IPS DF 4.7 (cell line): Measurements from ENCODE around the gene TMEM53.

Source experiments
- DNase-seq: peaks from one replicate; pipeline ENCODE4 v3.0.0-alpha.2; 2013; ENCODE audit warnings: low spot score; ENCODE audit errors: extremely low read depth

TMEM53 gene

DNA sequence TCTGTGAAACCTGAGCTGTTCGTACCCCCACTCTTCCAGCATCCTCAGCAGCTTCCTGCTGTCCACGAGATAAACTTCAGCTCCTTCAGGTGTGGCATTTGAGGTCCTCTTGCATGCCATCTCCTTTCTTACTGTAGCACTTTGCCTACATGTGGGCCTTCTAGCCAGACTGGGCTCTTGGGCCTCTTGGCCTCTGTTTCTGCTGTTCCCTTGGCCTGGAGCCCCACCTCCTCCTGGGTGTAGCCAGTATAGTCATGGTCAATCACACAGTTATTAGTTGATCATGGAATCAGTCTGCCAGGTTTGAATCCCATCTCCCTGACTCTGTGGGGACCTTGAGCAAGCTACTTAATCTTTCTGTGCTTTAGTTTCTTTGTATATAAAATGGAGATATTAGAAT lies 26.4 kb downstream of the TMEM53 start:
- no peak for DNase-seq

DNA sequence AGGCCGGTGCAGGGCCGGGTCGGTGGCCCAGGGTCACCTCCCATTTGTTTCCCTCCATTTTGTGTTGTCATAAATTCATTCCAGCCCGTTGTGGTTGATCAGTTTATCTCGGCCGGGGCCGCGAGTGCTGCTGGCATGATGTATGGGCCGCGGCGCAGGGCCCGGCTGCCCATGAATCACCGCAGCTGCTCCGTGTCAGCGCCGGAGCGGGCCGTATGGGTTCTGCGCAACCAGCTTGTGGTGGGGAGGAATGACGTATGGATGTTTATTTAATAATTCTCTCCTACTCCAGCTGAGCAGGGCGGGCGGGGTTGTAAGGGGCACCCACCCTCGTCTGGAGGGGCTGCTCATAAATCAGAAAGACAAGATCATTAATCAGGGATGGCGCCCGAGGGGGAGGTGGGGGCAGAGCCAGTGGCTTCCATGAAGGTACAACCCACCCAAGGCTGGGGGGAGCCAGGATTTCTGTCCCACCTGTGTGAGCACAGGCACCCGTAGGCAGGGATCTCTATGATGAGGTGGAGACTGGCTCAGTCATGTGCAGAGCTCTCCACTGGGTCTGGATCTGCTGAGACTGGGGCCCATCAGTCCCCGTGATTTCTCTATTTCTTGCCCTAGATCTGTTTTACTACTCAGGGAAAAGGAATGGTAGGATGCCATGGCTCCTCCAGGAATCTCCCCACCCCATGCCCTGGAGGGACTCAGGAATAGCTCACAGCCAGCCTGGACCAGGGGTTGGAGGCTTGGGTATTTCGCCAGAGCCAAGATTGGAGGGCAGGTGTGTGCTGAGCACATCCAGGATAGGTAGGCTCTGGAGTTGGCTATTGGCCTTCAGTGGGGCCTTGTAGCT lies 27.8 kb downstream of the TMEM53 start:
- no peak for DNase-seq

DNA sequence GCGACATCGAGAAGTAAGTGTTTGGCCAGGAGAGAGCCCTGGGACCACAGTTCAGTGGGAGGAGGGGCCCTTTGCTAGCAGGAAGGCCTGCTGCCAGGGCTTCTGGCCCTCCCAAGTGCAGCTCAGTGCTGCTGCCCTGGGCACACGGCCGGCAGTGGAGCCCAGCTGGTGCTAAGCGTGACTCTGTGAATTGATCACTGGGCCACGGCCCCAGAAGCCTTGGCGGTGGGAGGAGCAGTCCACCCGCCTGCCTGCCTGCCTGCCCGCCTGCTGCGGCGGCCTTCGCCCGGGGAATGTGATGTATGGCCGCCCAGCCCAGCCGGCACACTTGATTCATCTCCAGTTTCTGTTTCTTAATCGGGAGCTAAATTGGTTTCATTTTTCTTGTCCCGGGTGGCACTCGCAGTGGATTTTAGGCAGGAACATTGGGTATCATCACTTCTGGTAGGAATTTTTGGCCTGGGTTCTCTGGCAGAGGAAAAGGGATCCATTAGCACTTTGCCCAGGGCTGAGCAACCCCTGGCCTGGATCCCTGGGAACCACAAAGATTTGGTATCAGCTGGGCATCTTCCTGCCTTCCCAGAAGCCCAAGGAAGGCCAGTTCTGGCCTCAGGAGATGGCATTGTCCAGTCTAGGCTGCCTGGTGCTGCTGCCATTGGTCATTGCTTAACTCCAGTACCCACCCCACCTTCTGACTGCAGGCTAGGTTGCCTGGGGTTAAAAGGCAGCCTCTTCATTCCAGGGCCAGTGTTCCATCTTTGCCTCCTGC lies 28.6 kb downstream of the TMEM53 start:
- DNase-seq = no peak

DNA sequence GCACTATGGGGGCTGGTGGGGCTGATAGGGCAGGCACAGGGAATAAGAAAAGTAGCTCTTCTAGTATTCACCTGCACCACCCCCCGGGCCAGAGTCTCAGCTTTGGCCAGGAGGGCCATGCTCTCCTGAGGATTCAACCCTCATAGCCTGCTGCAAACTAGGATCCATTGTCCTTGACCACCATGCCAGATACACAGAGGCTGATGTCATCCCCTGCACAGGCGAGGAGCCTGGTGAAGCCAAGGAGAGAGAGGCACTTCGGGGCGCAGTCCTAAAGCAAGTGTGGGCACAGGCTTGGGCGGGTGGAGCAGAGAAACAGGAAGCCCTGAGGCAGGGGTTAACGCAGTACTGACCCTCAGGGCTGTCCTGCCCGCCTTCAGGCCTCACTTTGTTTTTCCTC lies 29.5 kb downstream of the TMEM53 start:
- DNase-seq = no peak

DNA sequence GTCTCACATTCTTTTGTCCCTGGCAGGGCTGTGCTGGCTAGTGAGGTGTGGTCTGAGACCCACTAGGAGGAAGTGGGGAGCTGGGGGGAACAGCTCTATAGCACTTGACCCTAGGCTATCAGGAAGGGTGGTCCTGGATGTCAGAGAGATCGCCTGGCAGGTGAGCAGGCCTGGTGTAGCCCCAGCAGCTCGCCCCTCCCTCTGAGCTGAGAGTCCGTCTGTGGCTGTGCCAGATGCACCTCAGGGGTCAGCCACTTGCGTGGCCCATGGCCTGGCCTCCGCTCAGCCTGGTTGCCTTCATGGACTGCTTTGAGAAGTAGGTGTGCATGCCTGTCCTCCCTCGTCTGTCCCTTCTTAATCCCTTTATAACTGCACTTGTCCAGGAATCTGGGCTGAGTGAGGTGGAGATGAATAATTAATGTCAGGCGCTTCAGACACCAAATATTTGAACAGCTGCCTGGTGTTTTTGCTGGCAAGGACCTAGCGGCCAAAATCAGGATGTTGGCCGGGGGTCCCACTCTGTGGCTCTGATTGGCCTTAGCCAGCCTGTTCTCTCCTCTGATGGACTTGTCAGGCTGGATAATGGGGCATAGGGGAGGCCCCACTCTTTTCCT lies 30.5 kb downstream of the TMEM53 start:
- no peak for DNase-seq

- DNase-seq = no peak
These were observed 31.4 kb downstream of the TMEM53 start for GRCh38 chr1:44642925-44643324.

DNA sequence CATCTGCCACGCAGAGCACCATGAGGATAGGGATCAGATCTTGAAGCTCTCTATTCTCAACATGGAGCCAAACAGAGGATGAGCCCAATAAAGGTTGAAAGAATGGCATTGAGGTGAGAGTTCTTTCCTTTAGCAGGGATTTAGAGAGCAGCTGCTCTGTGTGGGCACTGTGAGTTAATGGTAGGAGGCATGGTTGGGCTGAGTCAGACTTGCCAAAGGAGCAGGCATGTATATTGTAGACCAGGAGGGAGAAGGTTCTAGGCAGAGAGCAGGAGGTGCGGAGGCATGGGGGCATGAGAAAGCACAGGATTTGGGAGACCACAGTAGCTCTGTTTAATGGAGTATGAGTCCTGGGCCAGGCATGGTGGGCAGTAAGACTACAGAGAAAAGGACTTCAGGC lies 32.0 kb downstream of the TMEM53 start:
- DNase-seq = no peak

DNA sequence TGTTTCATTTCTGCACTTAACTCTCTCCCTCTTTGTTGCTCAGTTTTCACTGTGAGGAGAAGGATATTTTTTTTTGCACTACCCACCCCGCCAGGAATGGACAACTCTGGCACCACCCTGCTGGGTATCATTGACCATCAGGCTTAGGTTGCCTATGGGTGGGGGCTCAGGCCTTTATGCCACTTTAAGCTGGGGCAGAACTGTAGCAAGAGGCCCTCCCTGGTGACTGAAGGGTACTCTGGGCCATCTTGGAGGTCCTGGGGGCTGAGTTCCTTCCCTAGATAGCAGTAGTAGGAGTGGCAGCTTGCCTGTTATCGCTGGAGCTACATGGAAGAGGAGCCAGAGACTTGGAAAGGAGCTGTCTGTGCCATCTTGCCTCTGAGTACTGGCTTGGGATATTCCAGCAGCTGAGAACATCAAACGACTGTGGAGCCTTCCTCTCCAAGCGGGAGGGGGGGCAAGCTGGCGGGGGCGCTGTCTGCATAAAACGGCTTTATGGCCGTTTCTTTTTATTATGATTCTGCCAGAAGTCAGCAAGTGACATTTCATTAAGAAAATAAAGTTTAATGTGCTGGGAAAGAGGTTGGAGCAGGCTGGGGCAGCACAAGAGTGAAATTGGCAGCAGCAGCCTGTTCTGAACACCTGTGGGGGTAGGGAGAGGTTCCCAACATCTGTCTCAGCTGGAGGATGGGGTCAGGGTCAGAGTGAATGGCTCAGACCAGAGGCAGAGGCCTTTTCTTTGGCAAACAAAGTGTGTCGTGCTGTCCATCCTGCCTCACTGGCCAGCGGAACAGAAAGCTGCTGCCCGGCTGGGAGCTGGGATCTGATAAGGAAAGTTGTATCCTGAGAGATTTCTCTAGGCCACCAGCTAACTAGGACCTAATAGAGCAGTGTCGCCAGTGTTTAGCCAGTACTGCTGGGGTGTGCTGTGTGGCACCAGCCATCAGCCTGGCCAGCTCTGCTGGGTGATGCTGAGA lies 32.9 kb downstream of the TMEM53 start:
- no peak for DNase-seq

GRCh38 chr1:44640200-44640853 lies 34.0 kb downstream of the TMEM53 start:
- DNase-seq = no peak

DNA sequence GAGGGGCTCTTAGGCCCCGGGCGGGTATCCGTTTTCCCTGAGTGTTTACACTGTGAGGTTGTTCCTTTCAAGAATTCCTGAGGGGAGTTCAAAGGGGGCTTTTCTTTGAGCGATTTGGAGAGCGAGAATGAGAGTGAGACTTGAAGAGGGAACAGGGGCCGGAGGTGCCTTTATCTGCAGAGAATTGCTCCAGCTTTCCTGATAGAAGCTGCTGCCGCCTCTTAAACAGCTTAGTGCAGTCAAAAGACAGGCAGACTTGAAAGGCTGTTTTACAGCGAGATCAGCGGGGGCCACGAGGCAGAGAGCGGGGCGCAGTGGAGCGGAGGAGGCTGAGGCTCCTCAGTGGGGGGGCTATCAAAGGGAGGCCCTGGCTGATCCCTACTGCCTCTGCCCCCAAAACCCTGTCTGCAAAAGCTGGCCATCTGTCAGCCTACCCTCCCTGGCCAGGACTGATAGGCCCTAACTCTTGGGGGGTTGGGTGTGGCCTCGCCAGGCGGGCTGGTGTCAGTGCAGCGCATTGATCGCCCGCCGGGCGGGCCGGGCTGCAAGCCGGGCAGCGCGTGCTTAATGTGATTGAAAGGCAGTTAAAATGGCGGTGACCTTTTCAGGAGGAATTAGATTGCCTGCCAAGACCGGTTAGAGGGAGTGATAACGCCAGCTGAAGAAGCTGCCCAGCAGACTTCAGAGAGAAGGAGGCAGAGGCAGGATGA lies 36.4 kb downstream of the TMEM53 start:
- no peak for DNase-seq

GRCh38 chr1:44636688-44637598 lies 37.3 kb downstream of the TMEM53 start:
- no peak for DNase-seq

DNA sequence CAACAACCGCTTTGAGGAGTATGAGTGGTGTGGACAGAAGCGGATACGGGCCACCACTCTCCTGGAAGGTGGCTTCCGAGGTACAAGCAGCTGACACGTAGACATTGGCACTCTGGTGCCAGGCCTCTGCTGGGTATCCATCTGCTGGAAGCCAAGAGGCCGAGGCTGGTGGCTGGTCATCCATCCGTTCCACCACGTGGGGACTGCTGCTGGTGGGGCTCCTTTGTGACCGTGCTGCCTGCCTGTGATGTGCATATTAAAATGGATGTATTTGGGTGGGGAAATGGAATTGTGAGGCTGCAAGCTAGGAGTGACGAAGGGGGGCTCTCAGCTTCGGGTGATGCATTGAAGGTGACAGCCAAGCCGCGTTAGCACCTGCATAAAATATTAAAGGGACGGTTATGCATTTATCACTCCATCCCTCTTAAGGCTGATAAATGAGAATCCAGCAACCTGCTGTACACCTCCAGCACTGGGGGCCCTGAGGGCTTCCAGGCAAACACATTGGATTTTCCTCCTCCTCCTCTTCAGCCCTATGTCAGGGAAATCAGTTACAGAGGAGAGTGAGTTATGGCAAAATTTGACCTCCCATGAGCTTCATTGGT lies 38.1 kb downstream of the TMEM53 start:
- no peak for DNase-seq

- no peak for DNase-seq
These were observed 38.8 kb downstream of the TMEM53 start for GRCh38 chr1:44635439-44635838.

DNA sequence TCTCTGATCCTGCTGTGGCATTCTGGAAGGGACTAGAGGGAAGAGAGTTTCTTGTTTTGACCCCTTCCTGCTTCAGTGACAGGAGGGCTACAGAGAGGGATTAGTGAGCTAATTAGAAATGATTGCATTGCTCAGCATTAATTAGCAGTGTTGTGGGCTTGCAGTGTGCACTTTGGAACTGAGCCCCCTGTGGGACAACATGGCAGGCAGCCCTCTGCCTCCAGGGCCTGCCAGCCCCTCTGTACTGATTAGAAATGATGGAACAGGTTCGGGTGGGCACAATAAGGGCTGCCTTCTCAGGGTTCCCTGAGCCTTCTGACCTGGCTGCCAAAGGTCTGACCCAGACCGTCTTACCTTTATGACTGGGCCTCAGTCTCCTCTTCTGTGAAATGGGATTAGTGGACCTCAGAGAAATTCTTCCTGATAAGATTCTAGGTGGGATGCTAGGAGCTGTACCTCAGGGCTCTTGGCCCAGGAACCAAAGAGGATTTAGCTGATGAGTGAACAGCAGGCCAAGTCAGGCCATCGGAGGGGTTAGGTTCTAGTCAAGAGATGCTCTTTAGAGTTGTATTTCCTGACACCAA lies 39.6 kb downstream of the TMEM53 start:
- DNase-seq = no peak

GRCh38 chr1:44632598-44632997 lies 41.7 kb downstream of the TMEM53 start:
- DNase-seq = no peak

- DNase-seq = no peak
These were observed 42.4 kb downstream of the TMEM53 start for GRCh38 chr1:44631647-44632539.

DNA sequence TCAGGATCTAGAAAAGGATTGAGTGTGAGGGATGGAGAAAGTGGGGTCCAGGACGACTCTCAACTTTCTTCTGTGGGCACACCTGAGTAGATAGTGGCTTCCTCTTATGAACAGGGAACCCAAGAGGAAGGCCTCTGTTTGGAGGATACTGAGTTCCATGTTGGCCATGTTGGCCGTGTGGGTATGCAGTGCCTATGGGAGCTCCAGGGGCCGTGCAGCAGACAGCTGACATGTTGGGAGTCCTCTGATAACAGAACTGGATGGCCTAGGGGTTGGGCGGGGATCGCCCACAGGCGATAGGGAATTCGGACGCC lies 43.0 kb downstream of the TMEM53 start:
- DNase-seq = no peak
